Activated B cell treated with CpG ODN at 0.5 μM for 24 hours (primary cell): ENCODE data around the gene ITSN2. TPM values are rescaled to one million over a fixed set of nuclear protein-coding genes. Genes with fewer than 3 reads are reported as not detected.

Source experiments
- ATAC-seq: fragments of 200-7000 bp; cut with Tn5 transposase; one replicate; pipeline ENCODE4 v1.10.0; 2021; ENCODE audit warnings: low read depth, mild to moderate bottlenecking, moderate library complexity
- CTCF ChIA-PET: fragments of 350-600 bp; sonication (Branson Sonifier 250); formaldehyde crosslinking; loops from one replicate; lab custom pipeline; 2021; ENCODE audit warnings: antibody characterized with exemption; lab: Charles Lee
- POLR2A ChIA-PET: fragments of 350-600 bp; sonication (Branson Sonifier 250); formaldehyde crosslinking; loops from one replicate; lab custom pipeline; 2021; ENCODE audit warnings: antibody characterized with exemption; lab: Charles Lee
- DNase-seq: peaks from one replicate; pipeline ENCODE4 v3.0.0; 2022
- H3K27ac Mint-ChIP-seq: one replicate; pipeline ENCODE4 v1.8.0; 2020; ENCODE audit warnings: mixed read lengths
- H3K27me3 Mint-ChIP-seq: one replicate; pipeline ENCODE4 v1.8.0; 2021; ENCODE audit warnings: mixed read lengths
- H3K36me3 Mint-ChIP-seq: one replicate; pipeline ENCODE4 v1.8.0; 2021; ENCODE audit warnings: low read depth, mixed read lengths
- H3K4me1 Mint-ChIP-seq: one replicate; pipeline ENCODE4 v1.8.0; 2021; ENCODE audit warnings: mixed read lengths
- H3K4me3 Mint-ChIP-seq: one replicate; pipeline ENCODE4 v1.8.0; 2020; ENCODE audit warnings: mild to moderate bottlenecking, mixed read lengths
- H3K9me3 Mint-ChIP-seq: one replicate; pipeline ENCODE4 v1.8.0; 2020; ENCODE audit warnings: mixed read lengths
- intact Hi-C: fragments of 100-400 bp; cut with micrococcal nuclease; formaldehyde crosslinking; loops from one replicate; pipeline ENCODE4 v1.15.1; 2024
- total RNA-seq: library from RNA; stranded (reverse); gene quantifications from 2 replicates; pipeline ENCODE4 v1.2.3, GENCODE V29; 2022
- TF ChIP-seq, protein P1 (sequence below): fragments of 200-600 bp; IDR thresholded peaks from one replicate; pipeline ENCODE4 v1.8.0; 2022; ENCODE audit warnings: antibody characterized with exemption, mild to moderate bottlenecking

The ITSN2 gene
- total RNA-seq, 1 donor from 2014 or later, result 156 TPM

DNA sequence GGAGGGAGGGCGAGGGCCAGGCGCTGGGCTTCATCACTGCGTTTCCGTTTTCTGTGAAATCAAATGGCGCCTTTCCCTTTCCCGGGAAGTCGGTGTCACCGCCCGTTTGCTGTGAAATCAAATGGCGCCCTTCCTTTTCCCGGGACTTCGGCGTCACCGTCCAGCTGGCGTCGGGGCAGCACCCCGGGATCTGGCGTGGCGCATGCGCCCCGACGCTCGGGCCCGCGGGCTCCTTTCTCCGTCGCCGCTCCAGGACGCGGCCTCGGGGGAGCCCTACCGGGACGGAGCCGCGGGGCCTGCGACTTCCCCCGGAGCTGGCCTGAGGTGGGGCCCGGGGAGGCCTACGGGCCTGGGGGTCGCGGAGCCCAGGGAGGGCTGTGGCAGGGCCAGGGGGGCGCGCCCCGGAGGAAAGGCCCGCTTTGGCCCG is 185.5 kb downstream of the ITSN2 start, which contains the start of gene FAM228A:
FAM228A (plus strand) TSS at position 203 of the 427 bp plus-strand sequence. CDS start 428 bp downstream, outside the sequence.
- Mint-ChIP-seq H3K27ac (no peak within 1 kb of the TSS), H3K27me3 (peaks cover 4% of the 10 kb centered on the region), H3K4me3 (no peak within 1 kb of the TSS), H3K9me3 (peaks cover 4% of the 10 kb centered on the region), H3K36me3 (no peaks in the 10 kb centered on the region), H3K4me1 (no peaks in the 10 kb centered on the region)
- ChIA-PET POLR2A (no interaction called here), CTCF (no interaction called here)
- DNase-seq (no peak), ATAC-seq (no peak)
- TF ChIP-seq, protein P1, sequence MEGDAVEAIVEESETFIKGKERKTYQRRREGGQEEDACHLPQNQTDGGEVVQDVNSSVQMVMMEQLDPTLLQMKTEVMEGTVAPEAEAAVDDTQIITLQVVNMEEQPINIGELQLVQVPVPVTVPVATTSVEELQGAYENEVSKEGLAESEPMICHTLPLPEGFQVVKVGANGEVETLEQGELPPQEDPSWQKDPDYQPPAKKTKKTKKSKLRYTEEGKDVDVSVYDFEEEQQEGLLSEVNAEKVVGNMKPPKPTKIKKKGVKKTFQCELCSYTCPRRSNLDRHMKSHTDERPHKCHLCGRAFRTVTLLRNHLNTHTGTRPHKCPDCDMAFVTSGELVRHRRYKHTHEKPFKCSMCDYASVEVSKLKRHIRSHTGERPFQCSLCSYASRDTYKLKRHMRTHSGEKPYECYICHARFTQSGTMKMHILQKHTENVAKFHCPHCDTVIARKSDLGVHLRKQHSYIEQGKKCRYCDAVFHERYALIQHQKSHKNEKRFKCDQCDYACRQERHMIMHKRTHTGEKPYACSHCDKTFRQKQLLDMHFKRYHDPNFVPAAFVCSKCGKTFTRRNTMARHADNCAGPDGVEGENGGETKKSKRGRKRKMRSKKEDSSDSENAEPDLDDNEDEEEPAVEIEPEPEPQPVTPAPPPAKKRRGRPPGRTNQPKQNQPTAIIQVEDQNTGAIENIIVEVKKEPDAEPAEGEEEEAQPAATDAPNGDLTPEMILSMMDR, result no peak
- intact Hi-C loops, result no loop called here

DNA sequence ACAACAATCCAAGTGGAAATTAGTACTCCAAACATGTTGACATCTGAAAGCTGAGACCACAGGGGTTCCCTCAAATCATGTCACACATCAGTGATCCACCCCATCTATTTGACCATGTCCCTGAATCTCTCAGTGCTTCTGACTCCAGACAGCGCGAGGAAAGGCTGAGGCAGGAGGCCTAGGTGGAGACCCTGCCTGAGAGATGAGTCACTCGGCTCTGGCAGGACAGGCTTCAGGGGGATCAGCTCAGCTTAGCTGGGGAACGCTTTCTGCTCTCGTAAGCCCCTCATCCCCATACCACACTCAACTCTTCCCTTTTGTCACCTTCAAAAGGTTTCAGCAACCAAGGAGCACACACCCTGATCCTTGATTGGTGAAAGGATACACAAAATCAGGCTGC is 191.3 kb downstream of the ITSN2 start:
- no peak overlapping the region for H3K27ac Mint-ChIP-seq
- H3K9me3 Mint-ChIP-seq, result peaks cover 3% of the 10 kb centered on the region
- no peak overlapping the region for H3K4me3 Mint-ChIP-seq
- POLR2A ChIA-PET, result interaction anchor here (0.6 kb wide), 1 partner anchor 344 kb away, joined by 4 read pairs; no protein-coding TSS in a partner anchor
- H3K27me3 Mint-ChIP-seq, result peaks cover 2% of the 10 kb centered on the region
- intact Hi-C loops, result no loop called here
- peaks cover 11% of the 10 kb centered on the region for H3K4me1 Mint-ChIP-seq
- CTCF ChIA-PET, result no interaction called here
- no peak for ATAC-seq
- DNase-seq, result no peak
- H3K36me3 Mint-ChIP-seq, result peaks cover 4% of the 10 kb centered on the region
- TF ChIP-seq, protein P1, result no peak

GRCh38 chr2:24164416-24164973 is 195.8 kb downstream of the ITSN2 start:
- Mint-ChIP-seq H3K4me1 (peaks cover 12% of the 10 kb centered on the region), H3K27me3 (no peaks in the 10 kb centered on the region), H3K4me3 (peak overlapping the region; percentile 61), H3K9me3 (peaks cover 7% of the 10 kb centered on the region), H3K27ac (peak overlapping the region; percentile 71), H3K36me3 (peaks cover 12% of the 10 kb centered on the region)
- ChIA-PET POLR2A (interaction anchor here (0.6 kb wide), 1 partner anchor 166 kb away, joined by 5 read pairs; no protein-coding TSS in a partner anchor), CTCF (interaction anchor here (0.5 to 1.5 kb wide), 4 partner anchors 80 to 648 kb away, joined by 3 to 7 read pairs (median 4); no protein-coding TSS in a partner anchor)
- TF ChIP-seq, protein P1, result peak; percentile 16
- intact Hi-C loops, result loop anchor here (1.0 kb wide), 2 partner anchors 80 to 340 kb away; partner anchors contain the start of gene TP53I3
- ATAC-seq (peak; percentile 81), DNase-seq (peak; percentile 40)

DNA sequence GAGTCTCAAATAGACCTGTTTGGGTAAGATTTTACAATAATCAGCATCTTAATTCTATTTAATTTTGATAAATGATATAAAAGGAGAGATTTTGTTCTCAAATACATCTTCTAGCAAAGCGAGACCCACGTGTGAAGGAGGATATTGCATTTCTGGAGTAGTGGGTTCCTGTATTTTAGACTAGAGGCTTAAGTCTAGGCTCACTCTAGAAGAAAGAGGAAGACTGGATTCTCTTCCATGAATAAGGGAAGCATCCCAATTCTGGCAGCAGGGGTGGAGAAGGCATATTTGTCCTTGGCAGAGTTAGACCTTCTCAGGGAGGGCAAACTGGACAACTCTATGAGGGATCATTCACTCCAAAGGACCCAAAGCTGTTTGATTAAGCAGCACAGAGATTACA is 196.7 kb downstream of the ITSN2 start:
- ChIA-PET POLR2A (interaction anchor here (0.6 kb wide), 1 partner anchor 167 kb away, joined by 5 read pairs; no protein-coding TSS in a partner anchor), CTCF (interaction anchor here (0.6 to 1.5 kb wide), 3 partner anchors 80 to 339 kb away, joined by 3 to 7 read pairs (median 4); no protein-coding TSS in a partner anchor)
- peaks cover 12% of the 10 kb centered on the region for H3K4me1 Mint-ChIP-seq
- no peak overlapping the region for H3K27ac Mint-ChIP-seq
- peaks cover 13% of the 10 kb centered on the region for H3K36me3 Mint-ChIP-seq
- no peak for ATAC-seq
- H3K27me3 Mint-ChIP-seq, result no peaks in the 10 kb centered on the region
- no peak for DNase-seq
- peaks cover 7% of the 10 kb centered on the region for H3K9me3 Mint-ChIP-seq
- H3K4me3 Mint-ChIP-seq, result no peak overlapping the region
- TF ChIP-seq, protein P1, result no peak
- intact Hi-C loops, result no loop called here

DNA sequence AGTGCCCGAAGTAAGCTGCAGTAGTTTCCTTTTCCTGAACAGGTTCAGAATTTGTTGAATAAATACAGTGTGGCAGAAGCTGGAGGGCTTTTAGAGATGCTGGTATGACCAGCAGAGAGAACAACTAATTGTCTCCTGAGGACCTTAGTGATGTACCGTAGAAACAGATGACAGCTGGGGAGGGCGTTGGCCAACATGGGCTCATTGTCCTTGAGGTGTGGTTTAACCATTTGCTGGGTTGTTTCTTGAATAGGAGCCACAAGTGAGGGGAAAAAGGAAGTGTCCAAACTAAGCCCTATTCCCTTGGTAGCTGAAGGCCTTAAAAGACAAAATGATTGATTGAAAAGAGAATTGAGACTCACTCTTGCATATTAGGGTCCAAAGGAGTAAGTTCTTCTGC is 197.2 kb downstream of the ITSN2 start:
- intact Hi-C loops, result no loop called here

More for the DNA sequence above, 197.2 kb downstream of the ITSN2 start:
- Mint-ChIP-seq H3K4me3 (no peak overlapping the region), H3K27ac (no peak overlapping the region), H3K4me1 (peaks cover 12% of the 10 kb centered on the region), H3K9me3 (peaks cover 7% of the 10 kb centered on the region), H3K27me3 (no peaks in the 10 kb centered on the region), H3K36me3 (peaks cover 16% of the 10 kb centered on the region)
- ChIA-PET POLR2A (no interaction called here), CTCF (interaction anchor here (1.1 to 1.5 kb wide), 2 partner anchors 79 to 338 kb away, joined by 4 to 7 read pairs; no protein-coding TSS in a partner anchor)
- TF ChIP-seq, protein P1, result no peak
- DNase-seq (no peak), ATAC-seq (no peak)
